H1 (cell line): Measurements from ENCODE around the gene DYNC2I2. TPM values are rescaled to one million over a fixed set of nuclear protein-coding genes. Genes with fewer than 3 reads are reported as not detected.

Experiments used
- CHD7 ChIP-seq: fragments of 300-600 bp; sonication (generic); IDR thresholded peaks from 2 replicates; pipeline ENCODE4 v1.7.1; 2012; ENCODE audit warnings: low read length, moderate library complexity, mild to moderate bottlenecking, inconsistent platforms; ENCODE audit not compliant: insufficient replicate concordance
- RXRA ChIP-seq: IDR thresholded peaks from 2 replicates; pipeline ENCODE4 v1.6.1; 2011; ENCODE audit warnings: low read depth, mild to moderate bottlenecking, low read length, moderate library complexity; ENCODE audit not compliant: insufficient read depth
- TEAD4 ChIP-seq: IDR thresholded peaks from 2 replicates; pipeline ENCODE4 v1.6.1; 2012; ENCODE audit warnings: low read depth, low read length, inconsistent platforms, mixed read lengths
- polyA plus RNA-seq, 7 experiments: library from polyadenylated mRNA; depleted of rRNA in 3 of 7; stranded (reverse) in 5 of 7; unstranded in 2 of 7; fragments of >200 nt in 5 of 7; fragments of 200-250 nt in 2 of 7; gene quantifications; 1 replicate in 5 of 7; 2 replicates in 1 of 7; 4 replicates in 1 of 7; pipeline versions ENCODE4 v1.2.1 to v1.2.3, GENCODE V29; 2011 to 2013; ENCODE audit warnings: missing spikeins in 2 of 7, mixed read lengths in 2 of 7
- total RNA-seq: library from RNA; stranded (reverse); fragmentation: NEBNext Ultra II Directional; extraction: Animal tissue kit (Norgen Biotek cat#: 25700); gene quantifications from 2 replicates; pipeline ENCODE4 v1.2.1, GENCODE V29; 2021

The DYNC2I2 gene
- total and polyA plus RNA-seq, 2 of the 8 experiments (the other 6 are each of a cell fraction or from before 2014, with no cell fraction given) = 58.0 to 78.5 TPM

DNA sequence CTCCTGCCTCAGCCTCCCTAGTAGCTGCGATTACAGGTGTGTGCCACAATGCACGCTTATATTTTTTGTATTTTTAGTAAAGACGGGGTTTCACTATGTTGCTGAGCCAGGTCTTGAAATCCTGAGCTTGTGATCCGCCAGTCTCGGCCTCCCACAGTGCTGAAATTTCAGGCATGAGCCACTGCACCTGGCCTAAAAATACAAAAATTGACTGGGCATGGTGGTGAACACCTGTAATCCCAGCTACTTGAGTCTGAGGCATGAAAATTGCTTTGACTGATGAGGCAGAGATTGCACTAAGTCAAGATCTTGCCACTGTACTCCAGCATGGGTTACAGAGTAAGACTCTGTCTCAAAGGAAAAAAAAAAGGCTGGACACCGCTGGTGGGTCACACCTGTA is 13.1 kb upstream of the DYNC2I2 start (continued):
- TF ChIP-seq CHD7 (no peak), TEAD4 (no peak), RXRA (no peak)
